Liver (tissue), 9 donors: ENCODE measurements around the gene TBC1D14. TPM values are rescaled to one million over a fixed set of nuclear protein-coding genes. Genes with fewer than 3 reads are reported as not detected.

Experiments used
- DNase-seq: peaks from one replicate; pipeline ENCODE4 v3.0.0-alpha.2; 2017; ENCODE audit warnings: low spot score
- H3K27ac ChIP-seq, 2 donors: one replicate each; pipeline ENCODE4 v1.7.0; 2013; ENCODE audit warnings: inconsistent platforms in 2 of 2, low read length in 2 of 2, control low read depth in 1 of 2, low read depth in 1 of 2, mild to moderate bottlenecking in 1 of 2
- H3K27me3 ChIP-seq, 4 donors: one replicate each; pipeline versions ENCODE4 v1.6.1 to v1.7.0; 2013; ENCODE audit warnings: low read length in 3 of 4, inconsistent platforms in 1 of 4, mild to moderate bottlenecking in 1 of 4, moderate library complexity in 1 of 4; ENCODE audit not compliant: control insufficient read depth in 4 of 4, insufficient read depth in 4 of 4
- H3K36me3 ChIP-seq, 4 donors: one replicate each; pipeline versions ENCODE4 v1.6.1 to v1.7.0; 2013; ENCODE audit warnings: low read length in 3 of 4, mild to moderate bottlenecking in 3 of 4, low read depth in 1 of 4, moderate library complexity in 1 of 4; ENCODE audit not compliant: control insufficient read depth in 4 of 4, insufficient read depth in 3 of 4
- H3K4me1 ChIP-seq, 4 donors: one replicate each; pipeline versions ENCODE4 v1.6.1 to v1.7.0; 2013; ENCODE audit warnings: low read length in 3 of 4, mild to moderate bottlenecking in 3 of 4, moderate library complexity in 1 of 4; ENCODE audit not compliant: control insufficient read depth in 4 of 4, insufficient read depth in 4 of 4
- H3K4me3 ChIP-seq, 3 donors: one replicate each; pipeline versions ENCODE4 v1.6.1 to v1.7.0; 2013; ENCODE audit warnings: low read length in 3 of 3, control low read depth in 1 of 3, low read depth in 1 of 3, mild to moderate bottlenecking in 1 of 3
- H3K9ac ChIP-seq, 2 donors: one replicate each; pipeline ENCODE4 v1.7.0; 2013; ENCODE audit warnings: low read length in 2 of 2, mild to moderate bottlenecking in 2 of 2, moderate library complexity in 2 of 2, control low read depth in 1 of 2, low read depth in 1 of 2
- H3K9me3 ChIP-seq, 4 donors: one replicate each; pipeline versions ENCODE4 v1.6.1 to v1.7.0; 2013; ENCODE audit warnings: low read length in 3 of 4; ENCODE audit not compliant: control insufficient read depth in 4 of 4
- EGR1 ChIP-seq, 2 donors: IDR thresholded peaks; 2 replicates each; pipeline ENCODE4 v1.6.1; 2016 to 2018; ENCODE audit warnings: antibody characterized with exemption in 2 of 2, low read depth in 2 of 2
- FOXA1 ChIP-seq: IDR thresholded peaks from 2 replicates; pipeline ENCODE4 v1.6.1; 2016; ENCODE audit warnings: antibody characterized with exemption
- FOXA2 ChIP-seq: IDR thresholded peaks from 2 replicates; pipeline ENCODE4 v1.6.1; 2016; ENCODE audit warnings: antibody characterized with exemption
- GABPA ChIP-seq, 2 donors: IDR thresholded peaks in 1 of 2; conservative IDR thresholded peaks in 1 of 2; 2 replicates each; pipeline ENCODE4 v1.6.1; 2016; ENCODE audit warnings: antibody characterized with exemption in 2 of 2, mild to moderate bottlenecking in 1 of 2, moderate library complexity in 1 of 2
- HNF4A ChIP-seq, 2 donors: conservative IDR thresholded peaks; 2 replicates each; pipeline ENCODE4 v1.6.1; 2016; ENCODE audit warnings: antibody characterized with exemption in 2 of 2, mild to moderate bottlenecking in 2 of 2
- HNF4G ChIP-seq: IDR thresholded peaks from 2 replicates; pipeline ENCODE4 v1.6.1; 2016; ENCODE audit warnings: antibody characterized with exemption
- JUND ChIP-seq, 2 donors: IDR thresholded peaks; 2 replicates each; pipeline ENCODE4 v1.6.1; 2016; ENCODE audit warnings: antibody characterized with exemption in 2 of 2
- MAX ChIP-seq: IDR thresholded peaks from 2 replicates; pipeline ENCODE4 v1.6.1; 2016; ENCODE audit warnings: antibody characterized with exemption
- NR2F2 ChIP-seq: IDR thresholded peaks from 2 replicates; pipeline ENCODE4 v1.6.1; 2016; ENCODE audit warnings: antibody characterized with exemption
- RAD21 ChIP-seq, 2 donors: IDR thresholded peaks; 2 replicates each; pipeline ENCODE4 v1.6.1; 2016; ENCODE audit warnings: antibody characterized with exemption in 2 of 2, mild to moderate bottlenecking in 2 of 2
- REST ChIP-seq: IDR thresholded peaks from 2 replicates; pipeline ENCODE4 v1.6.1; 2016; ENCODE audit warnings: antibody characterized with exemption, mild to moderate bottlenecking
- RXRA ChIP-seq, 2 donors: IDR thresholded peaks; 2 replicates each; pipeline ENCODE4 v1.6.1; 2017 to 2018; ENCODE audit warnings: antibody characterized with exemption in 2 of 2, mild to moderate bottlenecking in 1 of 2
- SP1 ChIP-seq: IDR thresholded peaks from 2 replicates; pipeline ENCODE4 v1.6.1; 2018; ENCODE audit warnings: antibody characterized with exemption, mild to moderate bottlenecking
- TAF1 ChIP-seq: conservative IDR thresholded peaks from 2 replicates; pipeline ENCODE4 v1.6.1; 2016; ENCODE audit warnings: antibody characterized with exemption, mild to moderate bottlenecking
- YY1 ChIP-seq: IDR thresholded peaks from 2 replicates; pipeline ENCODE4 v1.6.1; 2016; ENCODE audit warnings: antibody characterized with exemption, mild to moderate bottlenecking
- ZBTB33 ChIP-seq: IDR thresholded peaks from 2 replicates; pipeline ENCODE4 v1.6.1; 2016; ENCODE audit warnings: antibody characterized with exemption
- WGBS: extraction: QIAGEN DNeasy Blood & Tissue Kit; methylation state at CpG from one replicate; pipeline ENCODE4 v1.1.7; 2013; 5-methylcytosine and 5-hydroxymethylcytosine counted together
- polyA plus RNA-seq, 2 donors: library from polyadenylated mRNA; stranded (reverse) in 1 of 2; unstranded in 1 of 2; fragments of 200-250 nt in 1 of 2; fragments of >200 nt in 1 of 2; fragmentation: Nextera tagmentation in 1 of 2; extraction: Ambion mirVana in 1 of 2; gene quantifications; one replicate each; pipeline versions ENCODE4 v1.2.1 to v1.2.3, GENCODE V29; 2013 to 2015
- total RNA-seq, 2 donors: library from RNA; depleted of rRNA; stranded (reverse); fragments of >200 nt; gene quantifications; one replicate each; pipeline ENCODE4 v1.2.3, GENCODE V29; 2014
- TF ChIP-seq, protein P1 (sequence below): IDR thresholded peaks from 2 replicates; pipeline ENCODE4 v1.6.1; 2016; ENCODE audit warnings: antibody characterized with exemption
- TF ChIP-seq, protein P2 (sequence below): fragments of 150-350 bp; IDR thresholded peaks from 2 replicates; pipeline ENCODE4 v1.5.1; 2017; ENCODE audit warnings: improper control_type of control experiment, low read depth, low read length; ENCODE audit not compliant: missing input control
- donor health status: healthy.
- donor health status: healthy.
- donor health status: healthy.
- donor health status: healthy.
- donor health status: healthy.

TBC1D14 gene
- total and polyA plus RNA-seq, 4 donors: 10.0 to 45.2 (median 22.7) TPM

DNA sequence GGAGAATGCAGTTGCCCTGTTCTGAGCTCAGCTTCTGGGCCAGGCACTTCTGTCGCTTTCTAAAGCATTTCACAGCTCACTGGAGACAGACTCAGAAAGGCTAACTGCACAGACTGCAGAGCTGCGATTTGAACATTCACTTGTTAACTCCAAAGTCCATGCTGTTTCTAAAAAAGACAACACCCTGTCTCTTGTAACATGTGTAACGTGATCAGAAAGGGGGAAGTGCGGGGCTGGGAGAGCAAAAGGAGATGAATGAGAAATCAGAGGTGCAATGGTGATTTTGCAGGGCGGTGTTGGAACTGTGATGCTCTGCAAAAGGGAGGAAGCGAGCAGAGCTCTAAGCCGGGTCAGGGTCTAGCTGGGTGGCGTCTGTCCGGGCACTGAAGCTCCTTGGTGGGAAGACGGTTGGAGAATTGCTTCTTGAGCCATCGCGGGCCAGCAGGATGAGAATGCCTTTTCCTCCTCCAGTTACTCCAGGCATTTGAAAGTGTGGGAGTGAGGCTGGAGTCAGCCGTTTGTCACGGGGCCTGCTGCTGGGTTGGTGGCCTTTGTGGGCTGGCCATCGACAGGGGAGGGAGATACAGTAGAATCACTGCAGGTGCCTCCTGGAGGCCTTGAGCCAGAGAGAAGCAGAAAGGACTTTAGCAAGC is 20.3 kb downstream of the TBC1D14 start:
- WGBS: 34% methylated on average over 15 of the region's 15 CpGs
- no peak for DNase-seq
- peaks cover 23 to 74% (median 57%) of the 10 kb centered on the region in 4 donors for H3K4me1 ChIP-seq
- H3K36me3 ChIP-seq: no peaks in the 10 kb centered on the region
- no peaks in the 10 kb centered on the region for H3K27me3 ChIP-seq
- TF ChIP-seq HNF4G: peak; percentile 86
- no peak for TF ChIP-seq NR2F2
- TF ChIP-seq REST: peak; percentile 46
- TF ChIP-seq FOXA2: peak; percentile 61
- peak; percentile 93 for TF ChIP-seq HNF4A (conservative IDR thresholded peaks at IDR 0.05)
- TF ChIP-seq RXRA (IDR thresholded peaks at IDR 0.05): peak; percentile 33 to 78
- no peak for TF ChIP-seq TAF1
- TF ChIP-seq ZBTB33: no peak
- no peak for TF ChIP-seq EGR1 (IDR thresholded peaks at IDR 0.05; ENCODE audit: low read depth in 2 of 2)
- peak in 1 of 2 donors; percentile 46 for TF ChIP-seq JUND (IDR thresholded peaks at IDR 0.05)
- TF ChIP-seq SP1: peak; percentile 90
- TF ChIP-seq, protein P1, sequence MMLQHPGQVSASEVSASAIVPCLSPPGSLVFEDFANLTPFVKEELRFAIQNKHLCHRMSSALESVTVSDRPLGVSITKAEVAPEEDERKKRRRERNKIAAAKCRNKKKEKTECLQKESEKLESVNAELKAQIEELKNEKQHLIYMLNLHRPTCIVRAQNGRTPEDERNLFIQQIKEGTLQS: no peak
- peak; percentile 79 for TF ChIP-seq YY1
- peak; percentile 40 to 48 for TF ChIP-seq RAD21 (IDR thresholded peaks at IDR 0.05)
- TF ChIP-seq FOXA1: peak; percentile 20
- TF ChIP-seq GABPA (IDR thresholded peaks at IDR 0.05 in 1 of 2, conservative IDR thresholded peaks at IDR 0.05 in 1 of 2): no peak
- TF ChIP-seq MAX: peak; percentile 69
- TF ChIP-seq, protein P2, sequence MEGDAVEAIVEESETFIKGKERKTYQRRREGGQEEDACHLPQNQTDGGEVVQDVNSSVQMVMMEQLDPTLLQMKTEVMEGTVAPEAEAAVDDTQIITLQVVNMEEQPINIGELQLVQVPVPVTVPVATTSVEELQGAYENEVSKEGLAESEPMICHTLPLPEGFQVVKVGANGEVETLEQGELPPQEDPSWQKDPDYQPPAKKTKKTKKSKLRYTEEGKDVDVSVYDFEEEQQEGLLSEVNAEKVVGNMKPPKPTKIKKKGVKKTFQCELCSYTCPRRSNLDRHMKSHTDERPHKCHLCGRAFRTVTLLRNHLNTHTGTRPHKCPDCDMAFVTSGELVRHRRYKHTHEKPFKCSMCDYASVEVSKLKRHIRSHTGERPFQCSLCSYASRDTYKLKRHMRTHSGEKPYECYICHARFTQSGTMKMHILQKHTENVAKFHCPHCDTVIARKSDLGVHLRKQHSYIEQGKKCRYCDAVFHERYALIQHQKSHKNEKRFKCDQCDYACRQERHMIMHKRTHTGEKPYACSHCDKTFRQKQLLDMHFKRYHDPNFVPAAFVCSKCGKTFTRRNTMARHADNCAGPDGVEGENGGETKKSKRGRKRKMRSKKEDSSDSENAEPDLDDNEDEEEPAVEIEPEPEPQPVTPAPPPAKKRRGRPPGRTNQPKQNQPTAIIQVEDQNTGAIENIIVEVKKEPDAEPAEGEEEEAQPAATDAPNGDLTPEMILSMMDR: no peak
- no peaks in the 10 kb centered on the region for H3K9me3 ChIP-seq
- peak overlapping the region; percentile 53 to 69 for H3K27ac ChIP-seq
- H3K9ac ChIP-seq: peak overlapping the region; percentile 8 to 59
- no peak overlapping the region for H3K4me3 ChIP-seq
